ENCODE measurements around the gene DTX3.
"Not testable (repeated sequence)": the region's sequence is repeated elsewhere in the genome, so short reads cannot be mapped to it uniquely, and the experiment has no call there.

DTX3 gene

DNA sequence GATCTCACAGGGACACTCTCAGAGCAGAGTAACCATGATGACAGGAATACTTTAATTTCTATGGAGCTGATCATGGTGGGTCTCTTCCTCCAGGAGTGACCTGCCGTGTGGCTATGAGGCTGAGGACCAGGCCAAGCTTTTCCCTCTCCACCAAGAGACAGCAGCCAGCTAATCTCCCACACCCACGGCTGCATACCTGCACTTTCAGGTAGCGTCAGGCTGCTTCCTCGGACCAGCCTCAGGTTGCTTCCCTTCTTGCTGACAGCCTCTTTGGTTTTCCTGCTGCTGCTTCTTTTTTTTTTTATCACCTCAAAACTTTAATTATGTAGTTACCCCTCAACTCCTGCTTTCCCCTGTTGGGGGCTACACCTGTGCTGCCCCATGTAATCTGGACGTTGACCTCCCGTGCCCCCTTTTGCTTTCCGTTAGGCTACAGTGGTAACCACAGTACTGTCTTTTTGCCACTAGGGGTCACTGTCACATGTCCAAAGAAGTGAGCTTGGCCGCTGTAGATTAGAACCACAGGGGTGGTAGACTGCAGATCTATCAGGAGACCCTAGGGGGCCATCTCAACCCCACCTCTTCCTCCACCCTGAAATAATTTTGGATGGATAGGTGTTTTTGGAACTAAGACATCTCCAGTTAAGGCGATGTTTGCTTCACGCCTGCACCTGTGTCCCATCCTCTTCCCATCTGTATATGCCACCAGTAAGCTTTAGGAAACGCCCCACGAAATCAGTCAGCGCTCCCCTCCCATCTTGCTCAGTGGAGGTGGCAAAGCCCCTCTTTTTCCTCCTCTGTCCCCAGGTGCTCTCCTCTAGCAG lies 21.4 kb upstream of the DTX3 start:
- peak; percentile 41 to 45 for DNase-seq (ENCODE audit: low read depth in 2 of 2)

GRCh38 chr12:57584050-57584449 lies 20.6 kb upstream of the DTX3 start:
- DNase-seq (ENCODE audit: low read depth in 2 of 2), result no peak

DNA sequence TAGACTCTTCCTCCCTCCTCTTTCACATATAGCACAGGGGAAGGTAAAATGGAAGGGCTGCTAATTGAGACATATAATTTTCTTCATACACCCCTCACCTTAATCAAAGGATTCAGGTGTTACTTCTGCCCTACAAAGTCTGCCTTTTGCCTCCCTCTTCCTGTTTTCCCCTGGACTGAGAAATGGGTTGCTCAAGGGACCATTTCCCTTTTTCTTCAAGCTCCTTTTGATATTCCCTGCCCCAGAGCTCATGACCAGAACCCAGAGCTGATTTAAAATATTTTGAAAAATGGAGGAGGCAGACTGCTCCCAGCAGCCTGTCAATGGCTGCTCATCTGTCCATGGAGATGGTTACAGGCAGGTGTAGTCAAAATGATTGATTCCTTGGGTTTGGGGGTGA lies 19.9 kb upstream of the DTX3 start:
- no peak for DNase-seq (ENCODE audit: low read depth in 2 of 2)

DNA sequence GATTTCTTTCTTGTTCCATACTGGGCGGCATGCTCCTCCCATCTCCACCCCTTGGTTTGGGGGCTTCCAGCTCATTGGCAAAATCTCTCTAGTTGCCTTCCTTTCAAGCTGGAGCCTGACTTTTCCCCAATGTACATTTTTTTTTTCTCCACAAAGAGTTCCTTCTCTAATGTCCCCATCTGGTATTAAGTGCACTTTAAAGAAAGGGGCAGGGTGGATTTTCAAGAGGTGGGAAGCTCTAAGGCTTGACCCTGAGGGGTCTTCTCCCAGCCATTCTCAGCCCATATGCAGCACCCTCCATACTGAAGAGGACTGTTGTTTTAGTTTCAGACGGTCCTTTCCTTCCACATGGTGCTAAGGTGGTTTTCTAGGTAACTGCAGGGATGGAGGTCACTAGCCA lies 19.5 kb upstream of the DTX3 start:
- DNase-seq (ENCODE audit: low read depth in 2 of 2), result no peak

DNA sequence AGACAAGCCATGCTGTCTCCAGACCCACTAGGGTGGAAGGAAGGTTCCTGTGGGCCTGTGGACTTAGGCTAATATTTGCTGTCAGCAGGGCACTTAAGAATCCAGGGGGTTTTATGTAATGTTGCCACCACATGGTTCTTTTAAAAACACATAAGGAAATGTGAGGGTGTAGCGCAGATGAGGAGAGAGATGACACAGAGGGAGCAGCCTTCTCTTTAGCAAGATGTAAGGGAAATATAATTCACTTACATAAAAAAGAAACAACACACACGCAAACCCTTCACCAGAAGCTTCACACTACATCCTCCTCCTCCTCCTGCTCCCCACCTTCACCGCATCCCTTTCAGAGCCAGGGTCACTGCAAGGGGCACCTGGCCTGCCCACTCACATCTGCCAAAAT lies 18.5 kb upstream of the DTX3 start:
- DNase-seq (ENCODE audit: low read depth in 2 of 2), result no peak

- no peak for DNase-seq (ENCODE audit: low read depth in 2 of 2)
Measured at GRCh38 chr12:57586832-57587429, 17.7 kb upstream of the DTX3 start.

GRCh38 chr12:57588951-57589610 lies 15.5 kb upstream of the DTX3 start:
- DNase-seq (ENCODE audit: low read depth in 2 of 2), result not testable (repeated sequence)

GRCh38 chr12:57590479-57590863 lies 14.2 kb upstream of the DTX3 start:
- no peak for DNase-seq (ENCODE audit: low read depth in 2 of 2)

DNA sequence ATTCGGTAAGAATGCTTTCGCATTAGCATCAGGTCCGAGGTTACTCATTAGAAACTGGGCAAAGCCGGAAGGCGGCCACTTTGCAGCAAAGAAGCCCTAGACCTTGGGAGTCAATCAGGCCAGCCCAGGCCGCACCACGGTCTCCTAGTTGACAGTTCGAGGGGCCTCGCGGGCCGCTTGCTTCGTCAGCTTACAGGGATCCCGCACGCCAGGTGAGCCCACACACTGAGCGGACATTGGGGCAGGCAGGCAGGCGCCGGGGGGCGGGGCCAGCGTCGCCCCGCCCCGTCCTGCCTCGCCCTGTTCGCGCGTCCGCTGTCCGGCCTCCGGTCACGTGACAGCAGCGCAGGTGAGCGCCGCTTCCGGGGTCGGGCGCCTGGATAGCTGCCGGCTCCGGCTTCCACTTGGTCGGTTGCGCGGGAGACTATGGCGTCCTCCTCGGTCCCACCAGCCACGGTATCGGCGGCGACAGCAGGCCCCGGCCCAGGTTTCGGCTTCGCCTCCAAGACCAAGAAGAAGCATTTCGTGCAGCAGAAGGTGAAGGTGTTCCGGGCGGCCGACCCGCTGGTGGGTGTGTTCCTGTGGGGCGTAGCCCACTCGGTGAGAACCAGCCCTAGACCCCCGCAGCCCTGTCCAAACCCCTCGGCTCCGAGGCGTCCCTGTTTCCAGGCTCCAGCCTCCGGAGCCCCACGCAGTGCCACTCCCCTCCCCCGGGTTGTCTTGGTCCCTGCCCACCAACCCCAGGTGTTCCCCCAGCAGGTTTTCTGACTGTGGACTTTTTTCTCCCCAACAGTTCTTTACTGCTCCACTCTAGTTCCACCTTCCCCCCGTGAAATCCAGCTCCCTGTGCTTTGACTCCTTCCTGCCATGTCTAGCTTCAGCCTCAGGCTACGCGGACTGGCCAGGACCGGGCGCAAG lies 13.5 kb upstream of the DTX3 start, which contains the start of gene PIP4K2C:
PIP4K2C (plus strand) TSS at position 329 of the 918 bp plus-strand sequence; CDS start at position 427, 98 bp downstream.
- no peak for DNase-seq (ENCODE audit: low read depth in 2 of 2)

- no peak for DNase-seq (ENCODE audit: low read depth in 2 of 2)
Measured at GRCh38 chr12:57591782-57592325, 12.8 kb upstream of the DTX3 start.

DNA sequence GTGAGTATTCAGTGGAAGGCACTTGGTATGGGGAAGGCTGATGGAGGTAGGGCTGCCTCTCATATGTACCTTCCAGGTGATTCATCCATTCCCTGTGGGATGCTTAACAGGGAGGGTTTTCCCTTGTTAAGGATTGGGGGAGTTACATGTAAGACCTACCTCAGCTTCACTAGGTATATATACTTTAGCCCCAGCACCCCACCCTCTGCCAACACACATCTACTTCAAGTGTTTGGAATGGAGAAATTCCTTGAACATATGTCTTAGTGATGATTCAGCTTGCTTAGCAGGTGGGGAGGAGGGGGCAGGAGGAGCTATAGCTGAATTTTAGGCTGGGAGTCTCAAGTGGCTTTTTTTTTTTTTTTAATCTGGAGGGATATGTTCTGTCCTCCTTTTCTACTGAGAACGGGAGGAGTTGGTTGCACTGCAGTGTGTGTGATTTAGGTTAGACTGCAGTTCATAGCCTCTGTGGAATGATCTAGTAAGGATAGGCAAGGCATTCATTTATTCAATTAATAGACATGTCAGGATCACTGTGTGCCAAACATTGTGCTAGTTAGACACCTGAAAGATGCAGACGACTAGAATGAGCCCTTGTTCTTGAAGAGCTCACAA lies 12.0 kb upstream of the DTX3 start:
- no peak for DNase-seq (ENCODE audit: low read depth in 2 of 2)

DNA sequence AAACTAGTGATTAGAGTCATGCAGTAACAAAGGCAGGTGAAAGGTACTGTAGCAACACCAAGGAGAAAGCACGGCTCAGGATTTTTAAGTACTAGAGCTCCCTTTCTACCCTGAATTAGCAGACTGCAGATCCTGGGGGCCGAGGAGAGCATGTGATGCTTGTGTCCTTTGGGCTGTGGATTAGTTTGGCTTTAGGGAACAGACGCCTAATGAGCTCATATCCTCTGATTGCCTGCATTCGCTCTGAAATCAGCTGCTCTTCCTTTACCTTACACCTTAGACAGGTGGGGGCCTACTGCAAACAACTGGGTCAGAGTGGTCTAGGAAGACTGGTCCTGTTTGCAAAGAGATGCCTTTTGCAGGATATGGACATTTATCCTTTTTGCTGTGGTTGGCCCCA lies 11.4 kb upstream of the DTX3 start:
- DNase-seq (ENCODE audit: low read depth in 2 of 2), result no peak

DNA sequence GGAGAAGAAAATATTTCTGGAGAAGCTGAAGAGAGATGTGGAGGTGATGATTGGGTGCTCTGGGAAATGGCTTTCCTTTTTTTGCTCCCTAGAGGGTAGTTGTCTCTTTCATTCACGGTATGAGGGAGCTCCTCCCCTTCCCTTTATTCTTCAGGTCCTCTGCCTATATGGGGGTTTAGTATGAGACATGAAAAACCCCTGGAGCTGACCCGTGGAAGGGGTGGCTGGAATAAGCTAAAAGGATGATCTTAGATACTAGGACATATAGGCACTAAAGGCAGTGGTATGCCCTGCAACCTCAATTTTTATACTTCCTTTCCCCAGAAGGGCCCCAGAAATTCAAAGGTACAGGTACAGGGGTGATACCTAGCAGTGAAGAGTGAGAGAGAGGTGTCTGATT lies 4.2 kb upstream of the DTX3 start:
- DNase-seq (ENCODE audit: low read depth in 2 of 2), result no peak

DNA sequence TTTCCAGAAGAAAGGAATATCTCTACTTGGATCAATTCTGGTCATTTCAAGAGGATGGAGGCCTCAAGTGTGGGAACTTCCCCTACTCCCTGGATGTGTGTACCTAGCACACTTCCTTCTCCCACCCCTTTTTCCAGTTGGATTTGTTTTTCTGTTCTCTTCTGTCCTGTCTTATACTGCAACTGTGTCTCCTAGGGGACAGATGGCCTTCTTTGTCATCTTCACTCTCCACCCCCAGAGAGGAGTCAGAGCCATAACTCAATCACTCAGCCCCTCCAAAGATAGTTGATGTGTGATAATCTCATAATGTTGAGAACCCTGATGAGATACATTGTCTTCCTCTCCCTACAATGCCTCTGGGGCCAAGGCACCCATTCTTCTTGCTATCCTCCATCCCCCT lies 2.1 kb upstream of the DTX3 start:
- DNase-seq (ENCODE audit: low read depth in 2 of 2), result no peak

DNA sequence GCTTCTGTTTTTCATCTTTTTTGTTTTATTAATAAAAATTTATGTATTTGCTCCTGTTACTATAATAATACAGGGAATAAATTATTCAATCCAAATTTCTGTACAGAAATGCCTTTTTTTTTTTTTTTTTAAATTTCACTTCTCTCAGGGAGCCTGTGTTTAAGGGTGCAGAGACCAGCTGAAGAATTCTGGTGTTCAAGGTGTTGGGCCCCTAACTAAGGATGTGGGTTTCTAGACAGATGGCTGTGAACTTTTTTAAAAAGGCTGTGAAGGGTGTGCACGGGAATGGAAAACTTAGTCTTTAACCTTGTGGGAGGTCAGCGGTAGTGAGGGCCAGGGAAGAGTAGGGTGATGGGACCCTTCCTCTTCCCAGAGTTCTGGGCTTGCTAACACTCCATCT lies 1.3 kb upstream of the DTX3 start:
- DNase-seq (ENCODE audit: low read depth in 2 of 2), result no peak

DNA sequence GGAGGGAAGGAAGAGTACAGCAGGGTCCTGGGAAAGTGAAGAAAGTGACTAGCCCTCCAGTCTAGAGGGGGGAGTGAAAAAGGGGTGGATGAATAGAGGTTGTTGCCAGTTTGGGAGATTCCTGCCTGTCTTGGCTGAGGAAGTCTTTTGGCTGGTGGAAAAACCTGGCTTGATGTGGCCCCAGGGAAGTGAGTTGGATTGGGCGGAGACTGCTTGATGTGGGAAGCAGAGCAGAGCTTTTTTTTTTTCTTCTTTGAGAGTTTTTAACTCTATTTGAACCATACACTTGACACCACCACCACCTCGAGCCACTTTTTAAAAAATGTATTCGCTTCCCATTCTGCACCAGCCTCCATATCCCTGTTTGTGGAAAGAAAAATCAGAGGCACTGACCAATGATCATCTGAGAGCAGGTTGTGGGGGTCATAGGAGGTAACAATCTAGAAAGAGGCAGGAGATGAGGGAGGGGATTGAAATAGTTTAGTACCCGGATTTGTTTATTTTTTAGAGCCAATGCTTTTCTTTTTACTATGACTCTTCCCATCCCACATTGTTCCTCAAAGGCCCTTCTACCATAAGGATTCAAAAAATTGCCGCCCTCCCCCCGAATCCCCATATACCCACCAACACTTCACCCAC lies 690 bp upstream of the DTX3 start:
- DNase-seq (ENCODE audit: low read depth in 2 of 2), result no peak

GRCh38 chr12:57604992-57605810 lies 577 bp downstream of the DTX3 start:
- DNase-seq (ENCODE audit: low read depth in 2 of 2), result no peak

- no peak for DNase-seq (ENCODE audit: low read depth in 2 of 2)
Measured at GRCh38 chr12:57605811-57606311, 1.2 kb downstream of the DTX3 start.

- DNase-seq (ENCODE audit: low read depth in 2 of 2), result no peak
Measured at GRCh38 chr12:57606399-57606798, 1.8 kb downstream of the DTX3 start.

DNA sequence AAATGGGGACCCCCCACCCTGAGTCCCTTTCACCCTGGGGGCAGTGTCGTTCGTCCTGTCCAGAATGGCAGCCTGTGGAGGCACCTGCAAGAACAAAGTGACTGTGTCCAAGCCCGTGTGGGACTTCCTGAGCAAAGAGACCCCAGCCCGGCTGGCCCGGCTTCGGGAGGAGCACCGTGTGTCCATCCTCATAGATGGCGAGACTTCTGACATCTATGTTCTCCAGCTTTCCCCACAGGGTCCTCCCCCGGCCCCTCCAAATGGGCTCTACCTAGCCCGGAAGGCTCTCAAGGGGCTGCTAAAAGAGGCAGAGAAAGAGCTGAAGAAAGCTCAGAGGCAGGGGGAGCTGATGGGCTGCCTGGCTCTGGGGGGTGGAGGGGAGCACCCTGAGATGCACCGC lies 2.2 kb downstream of the DTX3 start:
- no peak for DNase-seq (ENCODE audit: low read depth in 2 of 2)

Data from fibroblast of skin of left biceps (primary cell).